Endodermal cell (in vitro differentiated cells): Measurements from ENCODE around the gene PTCHD4. TPM values are rescaled to one million over a fixed set of nuclear protein-coding genes. Genes with fewer than 3 reads are reported as not detected.
"Not testable (repeated sequence)": the region's sequence is repeated elsewhere in the genome, so short reads cannot be mapped to it uniquely, and the experiment has no call there.

ENCODE experiments used
- DNase-seq: peaks from one replicate; pipeline ENCODE4 v3.0.0-alpha.2; 2017
- H3K27ac ChIP-seq: 2 replicates; pipeline ENCODE4 v1.5.1; 2013; ENCODE audit warnings: mild to moderate bottlenecking, low read depth, low read length, moderate library complexity
- H3K27me3 ChIP-seq: 2 replicates; pipeline ENCODE4 v1.6.1; 2013; ENCODE audit warnings: mild to moderate bottlenecking, low read length, moderate library complexity; ENCODE audit not compliant: insufficient read depth, control insufficient read depth, poor library complexity, severe bottlenecking
- H3K36me3 ChIP-seq: 2 replicates; pipeline ENCODE4 v1.7.0; 2013; ENCODE audit warnings: mild to moderate bottlenecking, low read length, moderate library complexity; ENCODE audit not compliant: control insufficient read depth, insufficient read depth
- H3K4me1 ChIP-seq: one replicate; pipeline ENCODE4 v1.7.0; 2013; ENCODE audit warnings: low read length; ENCODE audit not compliant: control insufficient read depth, insufficient read depth
- H3K4me3 ChIP-seq: 2 replicates; pipeline ENCODE4 v1.5.1; 2013; ENCODE audit warnings: mild to moderate bottlenecking, low read length, moderate library complexity
- H3K9ac ChIP-seq: 2 replicates; pipeline ENCODE4 v1.6.1; 2013; ENCODE audit warnings: mild to moderate bottlenecking, low read length, moderate library complexity; ENCODE audit not compliant: poor library complexity, severe bottlenecking; ENCODE audit errors: extremely low read depth
- H3K9me3 ChIP-seq: 2 replicates; pipeline ENCODE4 v1.6.1; 2013; ENCODE audit warnings: mild to moderate bottlenecking, low read length, moderate library complexity; ENCODE audit not compliant: control insufficient read depth
- H3K27ac Mint-ChIP-seq: 2 replicates; pipeline ENCODE4 v1.8.0; 2020; ENCODE audit warnings: mixed read lengths
- H3K27me3 Mint-ChIP-seq: 2 replicates; pipeline ENCODE4 v1.8.0; 2021; ENCODE audit warnings: mild to moderate bottlenecking, mixed read lengths; ENCODE audit not compliant: insufficient read depth
- H3K36me3 Mint-ChIP-seq: 2 replicates; pipeline ENCODE4 v1.8.0; 2020; ENCODE audit warnings: low read depth, mixed read lengths
- H3K4me1 Mint-ChIP-seq: 2 replicates; pipeline ENCODE4 v1.8.0; 2020; ENCODE audit warnings: mixed read lengths
- H3K4me3 Mint-ChIP-seq: 2 replicates; pipeline ENCODE4 v1.8.0; 2020; ENCODE audit warnings: mild to moderate bottlenecking, moderate library complexity, mixed read lengths
- H3K9me3 Mint-ChIP-seq: 2 replicates; pipeline ENCODE4 v1.8.0; 2020; ENCODE audit warnings: mild to moderate bottlenecking, mixed read lengths
- WGBS, 2 experiments: methylation state at CpG; one replicate each; pipeline versions ENCODE4 v1.1.5 to v1.1.7; 2013; ENCODE audit warnings: missing lambda C conversion rate in 2 of 2, mixed read lengths in 1 of 2; ENCODE audit not compliant: insufficient coverage in 1 of 2, insufficient read length in 1 of 2; 5-methylcytosine and 5-hydroxymethylcytosine counted together
- total RNA-seq, 2 donors: library from RNA; stranded (reverse); fragmentation: NEBNext Ultra II Directional in 1 of 2; extraction: Animal tissue kit (Norgen Biotek cat#: 25700) in 1 of 2; gene quantifications; 2 replicates in 1 of 2; 3 replicates in 1 of 2; pipeline ENCODE4 v1.2.1, GENCODE V29; 2021
- TF ChIP-seq, protein P1 (sequence below): fragments of 200-600 bp; sonication (generic); conservative IDR thresholded peaks from 2 replicates; pipeline ENCODE4 v1.5.0; 2021; ENCODE audit warnings: antibody characterized with exemption, mild to moderate bottlenecking

The PTCHD4 gene
- total RNA-seq, 2 donors from 2014 or later = 0.11 to 0.42 TPM

- no peaks in the 10 kb centered on the region for H3K9me3 Mint-ChIP-seq
- peaks cover 16% of the 10 kb centered on the region for H3K4me1 Mint-ChIP-seq
- Histone ChIP-seq H3K27ac (no peak overlapping the region), H3K4me1 (no peaks in the 10 kb centered on the region), H3K9ac (no peak overlapping the region), H3K4me3 (no peak overlapping the region), H3K27me3 (peaks cover 13% of the 10 kb centered on the region), H3K36me3 (no peaks in the 10 kb centered on the region), H3K9me3 (no peaks in the 10 kb centered on the region)
- no peak overlapping the region for H3K4me3 Mint-ChIP-seq
- TF ChIP-seq, protein P1, sequence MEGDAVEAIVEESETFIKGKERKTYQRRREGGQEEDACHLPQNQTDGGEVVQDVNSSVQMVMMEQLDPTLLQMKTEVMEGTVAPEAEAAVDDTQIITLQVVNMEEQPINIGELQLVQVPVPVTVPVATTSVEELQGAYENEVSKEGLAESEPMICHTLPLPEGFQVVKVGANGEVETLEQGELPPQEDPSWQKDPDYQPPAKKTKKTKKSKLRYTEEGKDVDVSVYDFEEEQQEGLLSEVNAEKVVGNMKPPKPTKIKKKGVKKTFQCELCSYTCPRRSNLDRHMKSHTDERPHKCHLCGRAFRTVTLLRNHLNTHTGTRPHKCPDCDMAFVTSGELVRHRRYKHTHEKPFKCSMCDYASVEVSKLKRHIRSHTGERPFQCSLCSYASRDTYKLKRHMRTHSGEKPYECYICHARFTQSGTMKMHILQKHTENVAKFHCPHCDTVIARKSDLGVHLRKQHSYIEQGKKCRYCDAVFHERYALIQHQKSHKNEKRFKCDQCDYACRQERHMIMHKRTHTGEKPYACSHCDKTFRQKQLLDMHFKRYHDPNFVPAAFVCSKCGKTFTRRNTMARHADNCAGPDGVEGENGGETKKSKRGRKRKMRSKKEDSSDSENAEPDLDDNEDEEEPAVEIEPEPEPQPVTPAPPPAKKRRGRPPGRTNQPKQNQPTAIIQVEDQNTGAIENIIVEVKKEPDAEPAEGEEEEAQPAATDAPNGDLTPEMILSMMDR = no peak
- no peak for DNase-seq
- WGBS, 2 experiments = 85 to 92% methylated on average over 1 to 2 of the region's 2 CpGs
- H3K36me3 Mint-ChIP-seq = no peaks in the 10 kb centered on the region
- peaks cover 4% of the 10 kb centered on the region for H3K27me3 Mint-ChIP-seq
- H3K27ac Mint-ChIP-seq = no peak overlapping the region
These were observed 23.2 kb upstream of the PTCHD4 start for GRCh38 chr6:48134246-48134645.

DNA sequence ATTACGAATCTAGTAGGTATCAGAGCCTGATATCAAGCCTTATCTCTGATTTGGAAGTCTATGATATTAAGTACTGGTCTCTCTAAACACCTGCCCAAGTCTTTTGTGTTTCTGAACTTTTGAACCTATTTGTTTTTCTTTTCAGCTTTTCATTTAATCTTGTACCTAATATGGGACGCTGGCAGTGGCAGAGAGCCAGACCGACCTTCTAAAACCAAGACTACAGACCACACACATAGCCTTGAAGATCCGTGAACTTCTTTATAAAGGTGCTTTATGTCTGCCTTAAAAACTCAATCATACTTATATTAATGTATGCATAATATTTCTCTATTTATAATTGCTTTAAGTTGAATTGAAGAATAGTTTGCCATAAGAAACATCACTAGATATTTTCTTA, 12.6 kb upstream of the PTCHD4 start:
- Mint-ChIP-seq H3K4me3 (no peak overlapping the region), H3K4me1 (no peaks in the 10 kb centered on the region), H3K27ac (no peak overlapping the region), H3K27me3 (no peaks in the 10 kb centered on the region), H3K9me3 (no peaks in the 10 kb centered on the region), H3K36me3 (no peaks in the 10 kb centered on the region)
- TF ChIP-seq, protein P1 = no peak
- no peaks in the 10 kb centered on the region for H3K9me3 ChIP-seq
- no peak overlapping the region for H3K27ac ChIP-seq
- DNase-seq = no peak
- no peaks in the 10 kb centered on the region for H3K36me3 ChIP-seq
- 92% methylated on average over 4 of the region's 4 CpGs; no CpG with 5 or more reads in 1 of the 2 experiments for WGBS, 2 experiments
- no peaks in the 10 kb centered on the region for H3K27me3 ChIP-seq
- no peaks in the 10 kb centered on the region for H3K4me1 ChIP-seq
- no peak overlapping the region for H3K4me3 ChIP-seq
- H3K9ac ChIP-seq = no peak overlapping the region

GRCh38 chr6:48121983-48122749, 11.2 kb upstream of the PTCHD4 start:
- H3K36me3 ChIP-seq, H3K9me3 ChIP-seq, H3K4me3 ChIP-seq, H3K27me3 Mint-ChIP-seq, H3K4me3 Mint-ChIP-seq, H3K4me1 ChIP-seq, H3K27ac ChIP-seq, H3K4me1 Mint-ChIP-seq, H3K36me3 Mint-ChIP-seq, H3K9ac ChIP-seq, H3K27me3 ChIP-seq, H3K27ac Mint-ChIP-seq, DNase-seq, H3K9me3 Mint-ChIP-seq: not testable (repeated sequence)
- 100% methylated on average over 1 of the region's 1 CpG; no CpG with 5 or more reads in 1 of the 2 experiments for WGBS, 2 experiments
